Retinal pigment epithelial cell (primary cell): Measurements from ENCODE around the gene MRPS7.
"Not testable (repeated sequence)": the region's sequence is repeated elsewhere in the genome, so short reads cannot be mapped to it uniquely, and the experiment has no call there.

Experiments
- DNase-seq: peaks from one replicate; pipeline ENCODE4 v3.0.0-alpha.2; 2010; ENCODE audit warnings: low read depth
- H3K4me3 ChIP-seq: 2 replicates; pipeline ENCODE4 v1.5.1; 2011; ENCODE audit warnings: mild to moderate bottlenecking, low read length, control low read depth, moderate library complexity
- CTCF ChIP-seq: conservative IDR thresholded peaks from 2 replicates; pipeline ENCODE4 v1.5.1; 2011; ENCODE audit warnings: low read depth, low read length, control low read depth, inconsistent platforms

MRPS7 gene

GRCh38 chr17:75244133-75244866 is 17.4 kb upstream of the MRPS7 start:
- H3K4me3 ChIP-seq = no peak overlapping the region
- DNase-seq = no peak
- no peak for TF ChIP-seq CTCF

- no peak for DNase-seq
- H3K4me3 ChIP-seq = no peak overlapping the region
- no peak for TF ChIP-seq CTCF
These were observed 16.7 kb upstream of the MRPS7 start for GRCh38 chr17:75245011-75245410.

GRCh38 chr17:75246404-75246803 is 15.3 kb upstream of the MRPS7 start:
- no peak for TF ChIP-seq CTCF
- no peak for DNase-seq
- H3K4me3 ChIP-seq = no peak overlapping the region

- no peak for TF ChIP-seq CTCF
- no peak for DNase-seq
- no peak overlapping the region for H3K4me3 ChIP-seq
These were observed 12.1 kb upstream of the MRPS7 start for GRCh38 chr17:75249564-75249963.

- H3K4me3 ChIP-seq = peak overlapping the region; percentile 9
- TF ChIP-seq CTCF = no peak
- no peak for DNase-seq
These were observed 11.6 kb upstream of the MRPS7 start for GRCh38 chr17:75250009-75250471.

GRCh38 chr17:75252039-75252816 is 9.5 kb upstream of the MRPS7 start:
- no peak for TF ChIP-seq CTCF
- no peak for DNase-seq
- H3K4me3 ChIP-seq = no peak overlapping the region

- DNase-seq, H3K4me3 ChIP-seq: not testable (repeated sequence)
These were observed 5.6 kb upstream of the MRPS7 start for GRCh38 chr17:75255954-75256698.

- H3K4me3 ChIP-seq, DNase-seq: not testable (repeated sequence)
These were observed 4.5 kb upstream of the MRPS7 start for GRCh38 chr17:75257228-75257627.
